Keratinocyte (primary cell): ENCODE results near the gene ANAPC15. TPM values are rescaled to one million over a fixed set of nuclear protein-coding genes. Genes with fewer than 3 reads are reported as not detected.

ENCODE experiments used
- DNase-seq: peaks from one replicate; pipeline ENCODE4 v3.0.0-alpha.2; 2011; ENCODE audit warnings: low read depth, missing footprints, low spot score
- FAIRE-seq: peaks from 2 replicates; lab custom pipeline; 2011; peaks lifted over from hg19 to GRCh38; lab: Jason Lieb, UNC
- H2AFZ ChIP-seq: 2 replicates; pipeline ENCODE4 v1.6.0; 2012; ENCODE audit warnings: low read length, control low read depth, inconsistent platforms; ENCODE audit not compliant: control insufficient read depth
- H3K27ac ChIP-seq: 2 replicates; pipeline ENCODE4 v1.5.1; 2011; ENCODE audit warnings: low read length; ENCODE audit not compliant: control insufficient read depth, insufficient read depth
- H3K27me3 ChIP-seq: 3 replicates; pipeline ENCODE4 v1.6.0; 2011; ENCODE audit warnings: low read length; ENCODE audit not compliant: control insufficient read depth, insufficient read depth; ENCODE audit errors: extremely low read depth
- H3K36me3 ChIP-seq, 2 experiments: 2 replicates in 1 of 2; 3 replicates in 1 of 2; pipeline ENCODE4 v1.5.1; 2011; ENCODE audit warnings: low read length in 2 of 2, mild to moderate bottlenecking in 1 of 2; ENCODE audit not compliant: control insufficient read depth in 2 of 2, insufficient read depth in 2 of 2; ENCODE audit errors: extremely low read depth in 1 of 2
- H3K4me1 ChIP-seq: 3 replicates; pipeline ENCODE4 v1.5.1; 2011; ENCODE audit warnings: low read length; ENCODE audit not compliant: control insufficient read depth, insufficient read depth; ENCODE audit errors: extremely low read depth
- H3K4me2 ChIP-seq: 3 replicates; pipeline ENCODE4 v1.6.0; 2011; ENCODE audit warnings: low read depth, low read length; ENCODE audit not compliant: control insufficient read depth, insufficient read depth; ENCODE audit errors: extremely low read depth
- H3K4me3 ChIP-seq, 3 experiments: fragments of 200-600 bp in 1 of 3; sonication (generic) in 1 of 3; 2 replicates in 2 of 3; 3 replicates in 1 of 3; pipeline ENCODE4 v1.5.1; 2011 to 2016; ENCODE audit warnings: low read length in 3 of 3, mild to moderate bottlenecking in 3 of 3, control low read depth in 2 of 3, inconsistent platforms in 1 of 3, low read depth in 1 of 3, mixed read lengths in 1 of 3, mixed run types in 1 of 3, moderate library complexity in 1 of 3; ENCODE audit not compliant: control insufficient read depth in 2 of 3, insufficient read depth in 2 of 3; ENCODE audit errors: extremely low read depth in 1 of 3
- H3K79me2 ChIP-seq: 2 replicates; pipeline ENCODE4 v1.6.0; 2012; ENCODE audit warnings: low read length; ENCODE audit not compliant: control insufficient read depth, insufficient read depth
- H3K9ac ChIP-seq: 3 replicates; pipeline ENCODE4 v1.6.0; 2011; ENCODE audit warnings: low read length; ENCODE audit not compliant: control insufficient read depth, insufficient read depth; ENCODE audit errors: extremely low read depth
- H3K9me1 ChIP-seq: 3 replicates; pipeline ENCODE4 v1.6.0; 2011; ENCODE audit warnings: low read length; ENCODE audit not compliant: control insufficient read depth, insufficient read depth; ENCODE audit errors: extremely low read depth
- H3K9me3 ChIP-seq: 2 replicates; pipeline ENCODE4 v1.5.1; 2012; ENCODE audit warnings: low read depth, low read length; ENCODE audit not compliant: control insufficient read depth
- H4K20me1 ChIP-seq: 3 replicates; pipeline ENCODE4 v1.6.0; 2011; ENCODE audit warnings: low read length; ENCODE audit not compliant: control insufficient read depth, insufficient read depth; ENCODE audit errors: extremely low read depth
- CTCF ChIP-seq, 3 experiments: IDR thresholded peaks in 1 of 3; conservative IDR thresholded peaks in 1 of 3; optimal IDR thresholded peaks in 1 of 3; 2 replicates in 2 of 3; 3 replicates in 1 of 3; pipeline versions ENCODE3 to v1.5.1; 2011; ENCODE audit warnings: low read length in 3 of 3, mild to moderate bottlenecking in 3 of 3, moderate library complexity in 2 of 3, control low read depth in 1 of 3, inconsistent platforms in 1 of 3; ENCODE audit not compliant: insufficient read depth in 2 of 3; ENCODE audit errors: extremely low read depth in 1 of 3
- EZH2 ChIP-seq: IDR thresholded peaks from one replicate; pipeline ENCODE4 v1.6.1; 2012; ENCODE audit warnings: inconsistent platforms, mild to moderate bottlenecking, low read length, moderate library complexity
- dilution Hi-C: fragments of 300-500 bp; cut with MboI; formaldehyde crosslinking; loops from one replicate; pipeline ENCODE4 v1.7.0; 2020; ENCODE audit warnings: low sequenced_read_pairs; ENCODE audit not compliant: extremely low pct_ligation_motif_present
- polyA plus RNA-seq, 5 experiments: library from polyadenylated mRNA; depleted of rRNA in 3 of 5; stranded (reverse) in 3 of 5; stranded (forward) in 1 of 5; unstranded in 1 of 5; fragments of >200 nt; gene quantifications; 1 replicate in 1 of 5; 2 replicates in 3 of 5; 3 replicates in 1 of 5; pipeline versions ENCODE4 v1.2.1 to v1.2.3, GENCODE V29; 2011 to 2012; ENCODE audit warnings: missing spikeins in 2 of 5, low read depth in 1 of 5, low replicate concordance in 1 of 5

ANAPC15 gene
- polyA plus RNA-seq, 1 donor (not counting 4 experiments of a cell fraction or from before 2014, with no cell fraction given) = 70.9 TPM

- Histone ChIP-seq H3K9ac (no peak overlapping the region), H3K4me3 (no peak overlapping the region), H3K9me1 (no peaks in the 10 kb centered on the region), H3K4me1 (peaks cover 45% of the 10 kb centered on the region), H3K36me3 (peaks cover 0 to 4% of the 10 kb centered on the region in 2 experiments), H2AFZ (no peak overlapping the region), H3K27ac (peak overlapping the region; percentile 13), H3K27me3 (no peaks in the 10 kb centered on the region), H3K9me3 (no peaks in the 10 kb centered on the region), H3K4me2 (peak overlapping the region; percentile 58), H4K20me1 (no peaks in the 10 kb centered on the region), H3K79me2 (peaks cover 16% of the 10 kb centered on the region)
- dilution Hi-C loops = no loop called here
- DNase-seq (no peak), FAIRE-seq (no peak)
- TF ChIP-seq EZH2 (no peak), CTCF (optimal IDR thresholded peaks at IDR 0.05 in 1 of 3, IDR thresholded peaks at IDR 0.05 in 1 of 3, conservative IDR thresholded peaks at IDR 0.05 in 1 of 3; ENCODE audit: extremely low read depth in 1 of 3, insufficient read depth in 2 of 3, low read length in 3 of 3) (no peak)
These were observed 29.1 kb downstream of the ANAPC15 start for GRCh38 chr11:72083414-72083813.

GRCh38 chr11:72081821-72082453, 30.6 kb downstream of the ANAPC15 start:
- Histone ChIP-seq H3K4me3 (peak overlapping the region in 1 of 3 experiments; percentile 22), H3K9me1 (no peaks in the 10 kb centered on the region), H3K4me1 (peaks cover 51% of the 10 kb centered on the region), H3K4me2 (peak overlapping the region; percentile 89), H3K27ac (peak overlapping the region; percentile 90), H3K36me3 (no peaks in the 10 kb centered on the region), H2AFZ (peak overlapping the region; percentile 73), H3K27me3 (no peaks in the 10 kb centered on the region), H3K9ac (no peak overlapping the region), H3K79me2 (peaks cover 30% of the 10 kb centered on the region), H3K9me3 (no peaks in the 10 kb centered on the region), H4K20me1 (no peaks in the 10 kb centered on the region)
- DNase-seq (no peak), FAIRE-seq (no peak)
- no peak for TF ChIP-seq EZH2
- TF ChIP-seq CTCF (optimal IDR thresholded peaks at IDR 0.05 in 1 of 3, IDR thresholded peaks at IDR 0.05 in 1 of 3, conservative IDR thresholded peaks at IDR 0.05 in 1 of 3; ENCODE audit: extremely low read depth in 1 of 3, insufficient read depth in 2 of 3, low read length in 3 of 3) = no peak
- dilution Hi-C loops = no loop called here
